ENCODE data around the gene FCHSD2. TPM values are rescaled to one million over a fixed set of nuclear protein-coding genes. Genes with fewer than 3 reads are reported as not detected.

Gene FCHSD2
- total and polyA plus RNA-seq, 9 of the 15 experiments (the other 6 are each of a cell fraction or from before 2014, with no cell fraction given): 1.8 to 14.7 (median 6.4) TPM

GRCh38 chr11:73174495-73174791, 32.3 kb upstream of the FCHSD2 start:
- no peak for FAIRE-seq
- ChIA-PET CTCF (ENCODE audit: low intra/inter-chr PET ratio) (no interaction called here), POLR2A (interaction anchor here (0.7 kb wide), 1 partner anchor 321 kb away, joined by 3 read pairs; no protein-coding TSS in a partner anchor)
- no TSS peak for BruUV-seq (replicated peaks)
- no peak overlapping the region for H3K27ac ChIP-seq (ENCODE audit: extremely low read depth, low read depth, low read length)
- H2AFZ ChIP-seq (ENCODE audit: low read depth, low read length): no peak overlapping the region
- no peak overlapping the region for H3K9ac ChIP-seq (ENCODE audit: insufficient read depth in 1 of 2, low read depth in 2 of 2, low read length in 2 of 2)
- no peaks in the 10 kb centered on the region for H4K20me1 ChIP-seq (replicated peaks; ENCODE audit: control insufficient read depth, insufficient read depth, low read length)
- H3K9me1 ChIP-seq (ENCODE audit: control insufficient read depth, insufficient read depth, low read length): no peaks in the 10 kb centered on the region
- in situ Hi-C loops (cut with MboI): no loop called here
- 40% methylated on average over 3 of the region's 3 CpGs for WGBS (ENCODE audit: insufficient coverage, low coverage, missing lambda C conversion rate)
- H3K79me2 ChIP-seq (ENCODE audit: control insufficient read depth, insufficient read depth, low read length): no peaks in the 10 kb centered on the region
- intact Hi-C loops (cut with micrococcal nuclease): loop anchor here (5.0 kb wide), 1 partner anchor 447 kb away; no protein-coding TSS in a partner anchor
- H3K36me3 ChIP-seq (ENCODE audit: control insufficient read depth, insufficient read depth, low read length): no peaks in the 10 kb centered on the region
- H3K4me2 ChIP-seq (ENCODE audit: insufficient read depth, low read length): no peak overlapping the region
- H3K4me1 ChIP-seq (replicated peaks in 1 of 2; ENCODE audit: control insufficient read depth in 2 of 2, insufficient read depth in 2 of 2, low read length in 2 of 2): peaks cover 4 to 5% of the 10 kb centered on the region in 2 experiments; a peak in 1 of 5 replicates
- H3K4me3 ChIP-seq: no peak overlapping the region
- H3K9me3 ChIP-seq (replicated peaks; ENCODE audit: control insufficient read depth, insufficient read depth, low read depth, low read length): no peaks in the 10 kb centered on the region
- no peak for ATAC-seq
- no peak for DNase-seq (ENCODE audit: extremely low read depth in 1 of 4, low spot score in 3 of 4)
- no peaks in the 10 kb centered on the region for H3K27me3 ChIP-seq (ENCODE audit: control insufficient read depth in 2 of 2, insufficient read depth in 2 of 2, low read length in 2 of 2)
- TF ChIP-seq ZNF512 (tag; IDR thresholded peaks at IDR 0.05) (no peak), SIRT6 (IDR thresholded peaks at IDR 0.05; ENCODE audit: low read depth, low read length) (no peak), ZKSCAN8 (CRISPR knock-in tag; IDR thresholded peaks at IDR 0.05) (no peak), SMARCA4 (IDR thresholded peaks at IDR 0.05) (no peak), TSC22D4 (tag; IDR thresholded peaks at IDR 0.05) (no peak), EZH2 (IDR thresholded peaks at IDR 0.05; ENCODE audit: borderline replicate concordance, low read depth, low read length) (no peak), BCL6 (CRISPR knock-in tag; IDR thresholded peaks at IDR 0.05) (no peak), FOXP4 (CRISPR knock-in tag; IDR thresholded peaks at IDR 0.05; ENCODE audit: borderline replicate concordance) (no peak), GTF3C2 (IDR thresholded peaks at IDR 0.05; ENCODE audit: borderline replicate concordance, extremely low read depth, insufficient read length) (no peak), SMC3 (conservative IDR thresholded peaks at IDR 0.05; ENCODE audit: insufficient read depth, low read depth, low read length) (no peak), ELF1 (tag; IDR thresholded peaks at IDR 0.05) (no peak), ZNF134 (CRISPR knock-in tag; conservative IDR thresholded peaks at IDR 0.05) (no peak)
- TF ChIP-seq, protein P1, sequence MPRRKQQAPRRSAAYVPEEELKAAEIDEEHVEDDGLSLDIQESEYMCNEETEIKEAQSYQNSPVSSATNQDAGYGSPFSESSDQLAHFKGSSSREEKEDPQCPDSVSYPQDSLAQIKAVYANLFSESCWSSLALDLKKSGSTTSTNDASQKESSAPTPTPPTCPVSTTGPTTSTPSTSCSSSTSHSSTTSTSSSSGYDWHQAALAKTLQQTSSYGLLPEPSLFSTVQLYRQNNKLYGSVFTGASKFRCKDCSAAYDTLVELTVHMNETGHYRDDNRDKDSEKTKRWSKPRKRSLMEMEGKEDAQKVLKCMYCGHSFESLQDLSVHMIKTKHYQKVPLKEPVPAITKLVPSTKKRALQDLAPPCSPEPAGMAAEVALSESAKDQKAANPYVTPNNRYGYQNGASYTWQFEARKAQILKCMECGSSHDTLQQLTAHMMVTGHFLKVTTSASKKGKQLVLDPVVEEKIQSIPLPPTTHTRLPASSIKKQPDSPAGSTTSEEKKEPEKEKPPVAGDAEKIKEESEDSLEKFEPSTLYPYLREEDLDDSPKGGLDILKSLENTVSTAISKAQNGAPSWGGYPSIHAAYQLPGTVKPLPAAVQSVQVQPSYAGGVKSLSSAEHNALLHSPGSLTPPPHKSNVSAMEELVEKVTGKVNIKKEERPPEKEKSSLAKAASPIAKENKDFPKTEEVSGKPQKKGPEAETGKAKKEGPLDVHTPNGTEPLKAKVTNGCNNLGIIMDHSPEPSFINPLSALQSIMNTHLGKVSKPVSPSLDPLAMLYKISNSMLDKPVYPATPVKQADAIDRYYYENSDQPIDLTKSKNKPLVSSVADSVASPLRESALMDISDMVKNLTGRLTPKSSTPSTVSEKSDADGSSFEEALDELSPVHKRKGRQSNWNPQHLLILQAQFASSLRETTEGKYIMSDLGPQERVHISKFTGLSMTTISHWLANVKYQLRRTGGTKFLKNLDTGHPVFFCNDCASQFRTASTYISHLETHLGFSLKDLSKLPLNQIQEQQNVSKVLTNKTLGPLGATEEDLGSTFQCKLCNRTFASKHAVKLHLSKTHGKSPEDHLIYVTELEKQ (CRISPR knock-in tag; IDR thresholded peaks at IDR 0.05): no peak

All from K562 (cell line).